GM18526 (cell line): ENCODE data around the gene ANKS1B.

ENCODE experiments used
- POLR2A ChIP-seq: IDR thresholded peaks from 3 replicates; pipeline ENCODE4 v1.6.1; 2011; ENCODE audit not compliant: insufficient read length; ENCODE audit errors: extremely low read depth

The ANKS1B gene

GRCh38 chr12:99822273-99822672 lies 162.5 kb downstream of the ANKS1B start:
- TF ChIP-seq POLR2A, result no peak

DNA sequence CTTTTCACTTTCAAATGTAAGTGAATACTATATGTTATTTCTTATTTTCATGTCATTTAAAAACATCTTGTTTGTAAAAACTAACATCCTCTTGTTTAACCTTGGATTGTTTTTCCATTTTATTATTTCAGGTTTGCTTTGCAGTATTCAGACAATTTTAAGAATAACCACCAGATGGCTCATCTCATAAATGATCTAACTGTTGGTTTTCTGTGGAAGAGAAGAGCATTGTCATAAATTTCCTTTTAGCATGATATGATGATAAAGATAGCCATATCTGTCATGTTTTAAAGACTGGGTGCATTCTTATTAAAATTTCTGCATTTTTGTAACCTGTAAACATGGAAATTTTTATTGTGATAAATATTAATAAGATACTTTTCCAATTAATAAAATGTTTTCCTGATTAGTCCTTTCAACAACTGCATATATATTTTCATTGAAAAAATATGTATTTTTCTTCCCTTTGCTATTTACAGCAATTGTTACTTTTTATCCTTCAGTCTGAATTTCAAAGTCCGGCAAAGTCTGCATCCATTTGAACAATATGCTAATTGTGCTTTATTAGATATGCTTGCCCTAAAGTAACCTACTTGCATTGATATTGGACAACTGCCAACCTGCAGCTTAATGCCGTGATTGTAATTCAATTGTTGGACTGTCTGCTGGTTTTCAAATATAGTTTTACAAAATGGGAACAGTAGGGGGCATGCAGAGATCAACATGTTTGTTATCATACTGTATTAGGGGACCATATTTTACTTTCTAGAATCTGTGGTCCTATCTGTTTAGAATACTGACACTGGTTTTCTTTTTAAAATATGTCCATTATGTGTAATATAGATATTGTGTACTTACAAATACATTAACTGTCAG lies 173.8 kb downstream of the ANKS1B start:
- TF ChIP-seq POLR2A, result no peak

DNA sequence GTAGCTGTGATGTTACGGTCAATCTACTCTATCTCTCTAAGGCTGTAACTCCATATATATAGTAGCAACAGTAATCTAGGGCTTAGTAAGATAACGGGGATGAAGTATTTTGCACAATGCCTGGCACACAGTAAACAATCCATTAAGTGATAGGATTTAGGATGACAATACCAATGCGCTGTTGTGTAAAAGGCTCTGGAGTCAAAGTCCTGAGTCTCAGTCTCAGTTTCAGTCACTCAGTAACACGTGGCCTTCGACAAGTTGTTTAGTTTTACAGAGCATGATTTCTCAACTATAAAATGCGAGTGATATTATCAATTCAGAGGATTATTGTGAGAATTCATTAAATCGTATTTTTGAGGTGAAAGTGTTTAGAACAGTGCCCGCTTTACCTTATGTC lies 174.8 kb downstream of the ANKS1B start:
- TF ChIP-seq POLR2A, result no peak

- TF ChIP-seq POLR2A, result no peak
Observed at GRCh38 chr12:99806304-99806703, 178.4 kb downstream of the ANKS1B start.

DNA sequence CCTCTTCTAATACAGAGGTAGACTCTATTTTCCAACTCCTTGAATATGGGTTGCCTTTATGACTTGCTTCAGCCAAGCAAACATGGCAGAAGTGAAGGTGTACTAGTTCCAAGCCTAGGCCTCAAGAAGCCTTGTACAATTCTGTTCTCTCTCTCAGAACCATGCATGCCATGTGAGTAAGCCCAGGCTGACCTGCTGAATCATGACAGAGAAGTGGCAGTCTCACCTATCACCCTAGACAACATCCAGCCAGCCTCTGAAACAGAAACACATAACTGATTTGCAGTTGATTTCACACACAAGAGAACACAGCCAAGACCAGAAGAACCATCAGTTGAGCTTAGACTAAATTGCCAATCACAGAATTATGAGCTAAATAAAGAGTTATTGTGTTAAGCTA lies 180.0 kb downstream of the ANKS1B start:
- no peak for TF ChIP-seq POLR2A

DNA sequence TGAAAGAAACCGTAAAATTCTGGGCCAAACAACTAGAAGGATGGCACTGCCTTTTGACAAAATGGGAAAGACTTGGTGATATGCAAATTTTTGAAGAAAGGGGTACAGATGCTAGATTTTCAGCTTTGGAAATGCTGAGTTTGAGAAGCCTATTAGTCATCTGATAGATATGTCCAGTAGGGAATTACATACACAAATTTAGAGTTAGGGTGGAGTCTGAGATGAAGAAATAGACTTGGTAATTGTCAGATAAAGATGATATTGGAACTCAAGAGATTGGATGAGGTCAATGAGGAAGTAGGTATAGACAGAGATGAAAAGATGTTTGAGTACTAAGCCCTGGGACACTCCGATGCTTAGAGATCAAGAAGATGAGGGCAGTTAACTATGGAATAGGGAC lies 184.1 kb downstream of the ANKS1B start:
- TF ChIP-seq POLR2A, result no peak

- TF ChIP-seq POLR2A, result no peak
Observed at GRCh38 chr12:99783421-99783820, 201.3 kb downstream of the ANKS1B start.

- no peak for TF ChIP-seq POLR2A
Observed at GRCh38 chr12:99772274-99772673, 212.5 kb downstream of the ANKS1B start.

GRCh38 chr12:99771659-99772058 lies 213.1 kb downstream of the ANKS1B start:
- TF ChIP-seq POLR2A, result no peak

- TF ChIP-seq POLR2A, result no peak
Observed at GRCh38 chr12:99769396-99769980, 215.2 kb downstream of the ANKS1B start.

- no peak for TF ChIP-seq POLR2A
Observed at GRCh38 chr12:99768758-99769157, 216.0 kb downstream of the ANKS1B start.

DNA sequence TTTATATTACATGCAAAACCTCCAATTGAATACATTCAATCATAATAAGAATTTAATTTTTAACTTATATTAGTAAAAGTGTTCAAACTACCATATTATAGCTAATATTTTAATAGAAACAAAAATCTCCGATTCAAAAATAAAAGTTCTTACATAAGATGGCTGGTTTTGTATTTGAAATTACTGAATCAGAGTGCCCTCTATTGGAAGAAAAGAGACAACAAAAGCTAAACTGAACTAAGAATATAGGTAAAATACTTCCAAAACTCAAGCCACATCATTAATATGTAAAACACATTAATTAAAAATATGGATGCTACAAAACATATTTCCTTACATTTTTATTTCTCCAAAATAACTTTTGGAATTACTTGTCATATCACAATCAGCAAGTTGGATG lies 216.9 kb downstream of the ANKS1B start:
- no peak for TF ChIP-seq POLR2A

DNA sequence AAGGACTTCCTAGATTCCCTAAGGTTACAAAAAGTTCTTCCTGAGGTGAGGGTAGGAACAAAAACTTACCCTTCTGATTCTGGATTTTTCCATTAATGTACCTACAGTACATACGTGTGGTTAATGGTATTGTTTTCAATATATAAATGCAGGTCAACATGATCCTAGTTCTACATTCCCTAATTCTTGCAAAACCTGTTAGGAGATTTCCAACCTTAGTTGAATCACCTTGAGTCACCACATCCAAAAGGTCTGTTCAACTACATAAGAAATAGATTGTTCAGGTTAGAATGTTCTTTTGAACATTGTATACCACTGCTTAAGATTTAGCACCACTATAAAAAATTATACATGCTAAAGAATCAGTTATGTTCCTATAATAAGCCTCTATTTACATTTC lies 218.3 kb downstream of the ANKS1B start:
- TF ChIP-seq POLR2A, result no peak

DNA sequence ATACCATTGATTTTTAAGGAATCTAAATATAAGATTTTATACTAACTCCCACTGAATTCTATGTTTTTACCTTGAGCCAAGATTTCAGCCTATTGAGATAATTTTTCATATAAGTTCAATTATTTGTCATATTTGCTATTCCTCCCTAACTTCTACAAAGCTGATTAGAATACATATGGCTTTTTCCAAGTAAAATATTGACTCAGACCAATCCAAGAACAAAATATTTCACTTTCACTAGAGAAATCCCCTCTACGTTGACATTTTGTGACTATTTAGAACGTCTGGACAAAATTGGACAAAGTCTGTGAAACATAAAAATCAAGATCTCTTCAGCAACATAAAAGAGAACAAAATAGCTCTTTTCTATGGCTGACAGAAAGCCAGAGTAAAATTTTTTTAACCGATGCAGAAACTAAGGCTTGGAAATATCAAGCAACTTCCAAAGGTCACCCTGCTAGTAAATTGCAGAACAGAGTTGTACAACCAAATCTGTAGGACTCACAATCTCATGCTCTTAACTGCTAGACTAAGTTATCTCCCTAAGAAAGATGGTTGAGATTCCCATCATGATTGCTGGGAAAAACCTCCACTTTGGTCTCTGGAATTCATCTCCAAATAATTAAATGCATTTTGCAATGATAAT lies 219.1 kb downstream of the ANKS1B start:
- TF ChIP-seq POLR2A, result no peak

DNA sequence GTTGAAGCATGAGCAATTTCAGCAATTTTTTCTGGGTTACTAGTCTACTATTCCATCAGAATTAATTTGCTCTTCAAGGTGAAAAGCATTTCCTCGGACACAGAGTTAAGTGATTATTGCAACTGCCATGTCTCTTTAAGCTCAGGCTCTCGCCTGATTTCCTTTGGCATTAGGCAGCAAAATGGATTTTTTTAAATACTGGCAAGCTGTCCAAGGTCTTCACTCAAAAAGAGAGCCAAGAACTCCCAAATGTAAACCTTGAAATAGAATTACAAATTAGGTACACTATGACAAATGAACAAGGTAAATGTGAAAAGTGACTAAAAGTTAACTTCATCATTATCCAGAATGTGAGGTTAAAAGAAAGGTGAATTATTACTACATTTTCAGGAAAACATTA lies 225.3 kb downstream of the ANKS1B start:
- no peak for TF ChIP-seq POLR2A

- TF ChIP-seq POLR2A, result no peak
Observed at GRCh38 chr12:99758997-99759396, 225.7 kb downstream of the ANKS1B start.
